ENCODE results near the gene MAP1LC3C. TPM values are rescaled to one million over a fixed set of nuclear protein-coding genes. Genes with fewer than 3 reads are reported as not detected.

The MAP1LC3C gene
- total and polyA plus RNA-seq, 2 donors (not counting 1 experiment from before 2014, with no cell fraction given): not detected

DNA sequence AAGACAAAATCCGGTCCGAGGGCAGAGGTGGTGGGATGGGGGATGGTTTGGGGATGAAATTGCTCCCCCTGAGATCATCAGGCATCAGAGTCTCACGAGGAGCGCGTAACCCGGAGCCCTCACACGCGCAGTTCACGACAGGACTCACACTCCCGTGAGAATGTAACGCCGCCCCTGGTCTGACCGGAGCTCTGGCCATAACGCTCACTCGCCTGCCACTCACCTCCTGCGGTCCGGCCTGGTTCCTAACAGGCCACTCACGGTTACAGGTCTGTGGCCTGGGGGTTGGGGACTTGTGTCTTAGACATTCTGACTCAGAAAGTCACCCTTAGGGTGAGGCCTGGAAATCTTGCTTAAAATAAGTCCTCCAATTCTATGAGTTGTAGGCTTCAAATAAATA is 19.8 kb downstream of the MAP1LC3C start:
- H3K4me3 Mint-ChIP-seq: no peak overlapping the region
- H2AFZ ChIP-seq (ENCODE audit: insufficient read depth, low read depth, low read length, poor library complexity, severe bottlenecking): no peak overlapping the region
- DNase-seq: no peak

DNA sequence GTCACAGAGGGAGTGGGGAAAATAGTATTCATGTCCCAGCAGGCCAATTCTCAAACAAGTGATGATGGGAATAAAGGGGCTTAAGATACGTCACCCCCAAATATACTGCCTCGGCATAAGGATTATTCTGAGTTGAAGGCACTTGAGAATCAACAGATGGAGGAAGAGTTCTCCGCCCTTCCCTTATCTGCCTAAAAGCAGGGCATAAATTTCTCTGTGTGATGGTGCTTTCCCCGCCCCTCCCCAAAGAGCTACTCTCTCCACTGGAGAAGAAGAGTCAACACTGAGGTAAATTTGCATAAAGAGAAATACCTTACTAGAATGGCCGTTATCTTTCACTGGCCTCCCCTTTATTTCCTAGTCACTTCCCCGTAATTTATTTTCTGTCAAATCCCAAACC is 22.7 kb downstream of the MAP1LC3C start:
- Histone ChIP-seq H3K27ac (ENCODE audit: low read length in 2 of 2) (no peak overlapping the region), H4K20me1 (ENCODE audit: control insufficient read depth, insufficient read depth, low read length, poor library complexity, severe bottlenecking) (no peaks in the 10 kb centered on the region), H3K27me3 (replicated peaks in 1 of 4; ENCODE audit: control extremely low read depth in 1 of 4, control insufficient read depth in 3 of 4, insufficient read depth in 4 of 4, low read length in 3 of 4) (peaks cover 0 to 3% (median 0%) of the 10 kb centered on the region in 4 experiments), H3K36me3 (replicated peaks in 1 of 2; ENCODE audit: control extremely low read depth in 1 of 2, control insufficient read depth in 1 of 2, extremely low read depth in 1 of 2, insufficient read depth in 2 of 2, low read length in 1 of 2) (no peaks in the 10 kb centered on the region), H3K4me1 (ENCODE audit: control insufficient read depth in 2 of 2, insufficient read depth in 2 of 2, low read length in 2 of 2) (no peaks in the 10 kb centered on the region), H3K9ac (ENCODE audit: low read length) (no peak overlapping the region), H3K4me2 (replicated peaks; ENCODE audit: low read depth, low read length, poor library complexity, severe bottlenecking) (no peak overlapping the region), H3K4me3 (ENCODE audit: control extremely low read depth in 1 of 5, extremely low read depth in 1 of 5, insufficient read depth in 1 of 5, low read depth in 2 of 5, low read length in 4 of 5) (no peak overlapping the region), H3K9me3 (ENCODE audit: control extremely low read depth in 1 of 3, control insufficient read depth in 2 of 3, insufficient read depth in 1 of 3, low read length in 2 of 3) (no peaks in the 10 kb centered on the region), H3K79me2 (ENCODE audit: control insufficient read depth, insufficient read depth, low read length) (no peaks in the 10 kb centered on the region), H2AFZ (ENCODE audit: insufficient read depth, low read depth, low read length, poor library complexity, severe bottlenecking) (no peak overlapping the region)
- no CpG with 5 or more reads among the region's 6 CpGs for WGBS (ENCODE audit: insufficient coverage)
- POLR2A ChIA-PET: no interaction called here
- intact Hi-C loops (cut with micrococcal nuclease): no loop called here
- Mint-ChIP-seq H3K27me3 (peaks cover 6% of the 10 kb centered on the region), H3K4me1 (no peaks in the 10 kb centered on the region), H3K4me3 (no peak overlapping the region), H3K27ac (no peak overlapping the region), H3K9me3 (ENCODE audit: insufficient read depth) (no peaks in the 10 kb centered on the region)
- DNase-seq: no peak
- no peak for ATAC-seq (ENCODE audit: low read depth)
- CTCF ChIA-PET: no interaction called here
- TF ChIP-seq, protein P1, sequence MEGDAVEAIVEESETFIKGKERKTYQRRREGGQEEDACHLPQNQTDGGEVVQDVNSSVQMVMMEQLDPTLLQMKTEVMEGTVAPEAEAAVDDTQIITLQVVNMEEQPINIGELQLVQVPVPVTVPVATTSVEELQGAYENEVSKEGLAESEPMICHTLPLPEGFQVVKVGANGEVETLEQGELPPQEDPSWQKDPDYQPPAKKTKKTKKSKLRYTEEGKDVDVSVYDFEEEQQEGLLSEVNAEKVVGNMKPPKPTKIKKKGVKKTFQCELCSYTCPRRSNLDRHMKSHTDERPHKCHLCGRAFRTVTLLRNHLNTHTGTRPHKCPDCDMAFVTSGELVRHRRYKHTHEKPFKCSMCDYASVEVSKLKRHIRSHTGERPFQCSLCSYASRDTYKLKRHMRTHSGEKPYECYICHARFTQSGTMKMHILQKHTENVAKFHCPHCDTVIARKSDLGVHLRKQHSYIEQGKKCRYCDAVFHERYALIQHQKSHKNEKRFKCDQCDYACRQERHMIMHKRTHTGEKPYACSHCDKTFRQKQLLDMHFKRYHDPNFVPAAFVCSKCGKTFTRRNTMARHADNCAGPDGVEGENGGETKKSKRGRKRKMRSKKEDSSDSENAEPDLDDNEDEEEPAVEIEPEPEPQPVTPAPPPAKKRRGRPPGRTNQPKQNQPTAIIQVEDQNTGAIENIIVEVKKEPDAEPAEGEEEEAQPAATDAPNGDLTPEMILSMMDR (IDR thresholded peaks at IDR 0.05): no peak
- no peak for TF ChIP-seq EZH2 (IDR thresholded peaks at IDR 0.05; ENCODE audit: borderline replicate concordance, insufficient read depth, low read depth, low read length, poor library complexity, severe bottlenecking)

More for the DNA sequence above, 19.8 kb downstream of the MAP1LC3C start:
- H3K36me3 ChIP-seq (replicated peaks in 1 of 2; ENCODE audit: control extremely low read depth in 1 of 2, control insufficient read depth in 1 of 2, extremely low read depth in 1 of 2, insufficient read depth in 2 of 2, low read length in 1 of 2): no peaks in the 10 kb centered on the region
- Mint-ChIP-seq H3K27me3 (peaks cover 3% of the 10 kb centered on the region), H3K27ac (no peak overlapping the region), H3K9me3 (ENCODE audit: insufficient read depth) (no peaks in the 10 kb centered on the region), H3K4me1 (no peaks in the 10 kb centered on the region)
- peaks cover 0 to 1% (median 0%) of the 10 kb centered on the region in 4 experiments for H3K27me3 ChIP-seq (replicated peaks in 1 of 4; ENCODE audit: control extremely low read depth in 1 of 4, control insufficient read depth in 3 of 4, insufficient read depth in 4 of 4, low read length in 3 of 4)
- no peaks in the 10 kb centered on the region for H3K79me2 ChIP-seq (ENCODE audit: control insufficient read depth, insufficient read depth, low read length)
- ChIA-PET CTCF (no interaction called here), POLR2A (no interaction called here)
- no peak overlapping the region for H3K27ac ChIP-seq (ENCODE audit: low read length in 2 of 2)
- ATAC-seq (ENCODE audit: low read depth): no peak
- no peaks in the 10 kb centered on the region for H3K4me1 ChIP-seq (ENCODE audit: control insufficient read depth in 2 of 2, insufficient read depth in 2 of 2, low read length in 2 of 2)
- no peak overlapping the region for H3K4me3 ChIP-seq (ENCODE audit: control extremely low read depth in 1 of 5, extremely low read depth in 1 of 5, insufficient read depth in 1 of 5, low read depth in 2 of 5, low read length in 4 of 5)
- TF ChIP-seq, protein P1 (IDR thresholded peaks at IDR 0.05): no peak
- TF ChIP-seq EZH2 (IDR thresholded peaks at IDR 0.05; ENCODE audit: borderline replicate concordance, insufficient read depth, low read depth, low read length, poor library complexity, severe bottlenecking): no peak
- no peaks in the 10 kb centered on the region for H3K9me3 ChIP-seq (ENCODE audit: control extremely low read depth in 1 of 3, control insufficient read depth in 2 of 3, insufficient read depth in 1 of 3, low read length in 2 of 3)
- WGBS (ENCODE audit: insufficient coverage): 98% methylated on average over 16 of the region's 18 CpGs
- H3K4me2 ChIP-seq (replicated peaks; ENCODE audit: low read depth, low read length, poor library complexity, severe bottlenecking): no peak overlapping the region
- intact Hi-C loops (cut with micrococcal nuclease): no loop called here
- H3K9ac ChIP-seq (ENCODE audit: low read length): no peak overlapping the region
- no peaks in the 10 kb centered on the region for H4K20me1 ChIP-seq (ENCODE audit: control insufficient read depth, insufficient read depth, low read length, poor library complexity, severe bottlenecking)
